ENCODE data around the gene GGNBP2. TPM values are rescaled to one million over a fixed set of nuclear protein-coding genes. Genes with fewer than 3 reads are reported as not detected.
A peak's percentile ranks its signal among the peaks of the same experiment; 100 is the strongest.

GGNBP2 gene
- total and polyA plus RNA-seq, 2 donors (not counting 1 experiment from before 2014, with no cell fraction given) = 77.0 to 81.9 TPM

DNA sequence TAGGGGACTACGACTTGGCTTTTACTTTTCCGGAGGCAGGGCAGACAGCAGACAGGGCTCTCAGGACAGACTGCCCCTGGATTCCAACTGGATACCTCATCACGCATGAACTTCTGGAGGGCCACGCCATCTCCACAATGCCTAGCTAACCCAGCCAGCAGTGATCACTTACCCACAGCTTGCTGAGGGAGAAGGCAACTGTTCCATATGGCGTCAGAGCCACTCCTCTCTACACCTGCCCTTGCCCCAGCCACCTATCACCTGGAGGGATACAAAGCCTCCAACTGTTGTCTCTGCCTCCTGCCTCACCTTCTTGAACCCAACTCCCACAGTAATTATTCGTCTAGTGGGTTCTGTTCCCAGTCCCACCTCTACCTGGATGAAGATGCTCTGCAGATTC is 18.8 kb upstream of the GGNBP2 start:
- no peak overlapping the region for H2AFZ ChIP-seq (ENCODE audit: low read length)
- TF ChIP-seq, protein P1, sequence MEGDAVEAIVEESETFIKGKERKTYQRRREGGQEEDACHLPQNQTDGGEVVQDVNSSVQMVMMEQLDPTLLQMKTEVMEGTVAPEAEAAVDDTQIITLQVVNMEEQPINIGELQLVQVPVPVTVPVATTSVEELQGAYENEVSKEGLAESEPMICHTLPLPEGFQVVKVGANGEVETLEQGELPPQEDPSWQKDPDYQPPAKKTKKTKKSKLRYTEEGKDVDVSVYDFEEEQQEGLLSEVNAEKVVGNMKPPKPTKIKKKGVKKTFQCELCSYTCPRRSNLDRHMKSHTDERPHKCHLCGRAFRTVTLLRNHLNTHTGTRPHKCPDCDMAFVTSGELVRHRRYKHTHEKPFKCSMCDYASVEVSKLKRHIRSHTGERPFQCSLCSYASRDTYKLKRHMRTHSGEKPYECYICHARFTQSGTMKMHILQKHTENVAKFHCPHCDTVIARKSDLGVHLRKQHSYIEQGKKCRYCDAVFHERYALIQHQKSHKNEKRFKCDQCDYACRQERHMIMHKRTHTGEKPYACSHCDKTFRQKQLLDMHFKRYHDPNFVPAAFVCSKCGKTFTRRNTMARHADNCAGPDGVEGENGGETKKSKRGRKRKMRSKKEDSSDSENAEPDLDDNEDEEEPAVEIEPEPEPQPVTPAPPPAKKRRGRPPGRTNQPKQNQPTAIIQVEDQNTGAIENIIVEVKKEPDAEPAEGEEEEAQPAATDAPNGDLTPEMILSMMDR (conservative IDR thresholded peaks at IDR 0.05 in 1 of 2, IDR thresholded peaks at IDR 0.05 in 1 of 2; ENCODE audit: low read depth in 1 of 2, low read length in 2 of 2) = no peak
- TF ChIP-seq EZH2 (IDR thresholded peaks at IDR 0.05; ENCODE audit: low read length, missing control alignments) = no peak
- H3K27me3 ChIP-seq (ENCODE audit: control insufficient read depth, insufficient read depth, low read length) = no peaks in the 10 kb centered on the region
- H4K20me1 ChIP-seq (ENCODE audit: control insufficient read depth, extremely low read depth, insufficient read depth, low read length) = no peaks in the 10 kb centered on the region
- peaks cover 10% of the 10 kb centered on the region for H3K4me1 ChIP-seq (ENCODE audit: control insufficient read depth, extremely low read depth, insufficient read depth, low read length)
- peaks cover 15% of the 10 kb centered on the region for H3K36me3 ChIP-seq (ENCODE audit: control insufficient read depth, insufficient read depth, low read length)
- no peak overlapping the region for H3K4me2 ChIP-seq (ENCODE audit: extremely low read depth, insufficient read depth, low read length)
- no peaks in the 10 kb centered on the region for H3K9me3 ChIP-seq (ENCODE audit: control insufficient read depth, insufficient read depth, low read depth, low read length)
- H3K9ac ChIP-seq (ENCODE audit: insufficient read depth, low read length) = no peak overlapping the region
- no peaks in the 10 kb centered on the region for H3K79me2 ChIP-seq (ENCODE audit: control insufficient read depth, insufficient read depth, low read length)
- H3K27ac ChIP-seq (ENCODE audit: insufficient read depth, low read length) = no peak overlapping the region
- H3K4me3 ChIP-seq (replicated peaks in 1 of 4; ENCODE audit: control extremely low read depth in 1 of 4, insufficient read depth in 1 of 4, low read depth in 3 of 4, low read length in 4 of 4) = no peak overlapping the region
- no peak for DNase-seq (ENCODE audit: low read depth in 2 of 2)

DNA sequence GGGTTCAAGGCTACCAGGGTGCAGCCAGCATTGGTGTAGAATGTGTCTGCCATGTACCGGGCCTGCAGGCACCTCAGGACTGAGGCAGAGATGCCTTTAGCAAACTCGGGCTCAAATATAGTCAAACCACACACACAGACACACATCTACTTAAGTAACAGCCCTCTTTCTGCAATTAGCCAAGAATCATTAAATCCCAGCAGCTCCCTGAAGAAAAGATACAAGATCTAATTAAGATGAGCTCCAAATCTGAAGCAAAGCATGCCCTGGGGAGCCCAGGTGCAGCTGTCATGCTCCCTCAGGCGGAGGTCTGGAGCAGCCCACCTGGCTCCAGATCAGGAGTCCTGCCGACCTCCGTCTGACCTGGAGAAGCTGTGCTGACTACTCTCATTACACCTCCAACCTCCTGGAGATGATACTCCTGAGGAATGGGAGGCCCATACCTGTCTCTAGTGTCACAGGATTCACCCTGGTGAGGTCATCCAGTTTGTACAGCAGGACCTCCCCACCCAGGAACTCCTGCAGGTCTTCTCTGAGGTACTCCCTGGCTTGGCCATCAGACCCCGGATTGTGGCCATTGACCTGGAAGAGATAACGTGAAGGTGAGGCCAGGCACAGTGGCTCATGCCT is 17.0 kb upstream of the GGNBP2 start:
- Histone ChIP-seq H3K27me3 (ENCODE audit: control insufficient read depth, insufficient read depth, low read length) (no peaks in the 10 kb centered on the region), H3K4me2 (ENCODE audit: extremely low read depth, insufficient read depth, low read length) (no peak overlapping the region), H3K9me3 (ENCODE audit: control insufficient read depth, insufficient read depth, low read depth, low read length) (no peaks in the 10 kb centered on the region), H3K79me2 (ENCODE audit: control insufficient read depth, insufficient read depth, low read length) (no peaks in the 10 kb centered on the region), H3K9ac (ENCODE audit: insufficient read depth, low read length) (no peak overlapping the region), H4K20me1 (ENCODE audit: control insufficient read depth, extremely low read depth, insufficient read depth, low read length) (no peaks in the 10 kb centered on the region), H2AFZ (ENCODE audit: low read length) (no peak overlapping the region), H3K4me1 (ENCODE audit: control insufficient read depth, extremely low read depth, insufficient read depth, low read length) (peaks cover 10% of the 10 kb centered on the region), H3K36me3 (ENCODE audit: control insufficient read depth, insufficient read depth, low read length) (peaks cover 21% of the 10 kb centered on the region), H3K4me3 (replicated peaks in 1 of 4; ENCODE audit: control extremely low read depth in 1 of 4, insufficient read depth in 1 of 4, low read depth in 3 of 4, low read length in 4 of 4) (no peak overlapping the region), H3K27ac (ENCODE audit: insufficient read depth, low read length) (no peak overlapping the region)
- TF ChIP-seq, protein P1 (conservative IDR thresholded peaks at IDR 0.05 in 1 of 2, IDR thresholded peaks at IDR 0.05 in 1 of 2; ENCODE audit: low read depth in 1 of 2, low read length in 2 of 2) = no peak
- TF ChIP-seq EZH2 (IDR thresholded peaks at IDR 0.05; ENCODE audit: low read length, missing control alignments) = no peak
- no peak for DNase-seq (ENCODE audit: low read depth in 2 of 2)

DNA sequence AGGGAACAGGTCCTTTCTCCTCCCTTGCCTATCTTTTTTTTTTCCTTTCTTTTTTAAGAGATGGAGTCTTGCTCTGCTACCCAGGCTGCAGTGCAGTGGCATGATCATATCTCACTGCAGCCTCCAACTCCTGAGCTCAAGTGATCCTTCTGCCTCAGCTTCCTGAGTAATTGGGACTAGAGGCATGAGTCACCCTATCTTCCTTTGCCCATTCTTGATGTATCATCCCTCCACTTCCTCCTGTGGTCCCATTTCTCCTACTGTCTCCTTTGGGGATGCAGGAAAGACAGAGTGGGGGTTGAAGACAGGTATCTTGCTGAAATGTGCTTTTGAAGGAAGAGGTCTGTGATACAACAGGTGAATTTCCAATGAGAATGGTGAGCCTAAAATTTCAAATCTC is 15.6 kb upstream of the GGNBP2 start:
- Histone ChIP-seq H3K36me3 (ENCODE audit: control insufficient read depth, insufficient read depth, low read length) (peaks cover 25% of the 10 kb centered on the region), H3K4me3 (replicated peaks in 1 of 4; ENCODE audit: control extremely low read depth in 1 of 4, insufficient read depth in 1 of 4, low read depth in 3 of 4, low read length in 4 of 4) (no peak overlapping the region), H3K27ac (ENCODE audit: insufficient read depth, low read length) (no peak overlapping the region), H3K79me2 (ENCODE audit: control insufficient read depth, insufficient read depth, low read length) (no peaks in the 10 kb centered on the region), H2AFZ (ENCODE audit: low read length) (no peak overlapping the region), H3K27me3 (ENCODE audit: control insufficient read depth, insufficient read depth, low read length) (no peaks in the 10 kb centered on the region), H4K20me1 (ENCODE audit: control insufficient read depth, extremely low read depth, insufficient read depth, low read length) (no peaks in the 10 kb centered on the region), H3K4me2 (ENCODE audit: extremely low read depth, insufficient read depth, low read length) (peak overlapping the region; percentile 18), H3K4me1 (ENCODE audit: control insufficient read depth, extremely low read depth, insufficient read depth, low read length) (peaks cover 10% of the 10 kb centered on the region), H3K9ac (ENCODE audit: insufficient read depth, low read length) (no peak overlapping the region), H3K9me3 (ENCODE audit: control insufficient read depth, insufficient read depth, low read depth, low read length) (no peaks in the 10 kb centered on the region)
- DNase-seq (ENCODE audit: low read depth in 2 of 2) = peak; percentile 9 to 58
- TF ChIP-seq, protein P1 (conservative IDR thresholded peaks at IDR 0.05 in 1 of 2, IDR thresholded peaks at IDR 0.05 in 1 of 2; ENCODE audit: low read depth in 1 of 2, low read length in 2 of 2) = no peak
- TF ChIP-seq EZH2 (IDR thresholded peaks at IDR 0.05; ENCODE audit: low read length, missing control alignments) = no peak

Data from fibroblast of lung (primary cell).